Prostate gland (tissue), 2 donors: ENCODE results near the gene DNM3. TPM values are rescaled to one million over a fixed set of nuclear protein-coding genes. Genes with fewer than 3 reads are reported as not detected.
"Not testable (repeated sequence)": the region's sequence is repeated elsewhere in the genome, so short reads cannot be mapped to it uniquely, and the experiment has no call there.

Experiments
- DNase-seq: peaks from one replicate; pipeline ENCODE4 v3.0.0-alpha.2; 2019; ENCODE audit warnings: low spot score
- H3K27ac ChIP-seq, 2 donors: fragments of 200-600 bp; sonication (generic); 2 replicates each; pipeline ENCODE4 v1.5.1; 2017 to 2019
- H3K27me3 ChIP-seq: fragments of 200-600 bp; sonication (generic); replicated peaks from 2 replicates; pipeline ENCODE4 v1.5.1; 2019; ENCODE audit not compliant: insufficient read depth
- H3K36me3 ChIP-seq, 2 donors: fragments of 200-600 bp; sonication (generic); 1 replicate in 1 of 2; 2 replicates in 1 of 2; pipeline versions ENCODE4 v1.5.1 to v1.8.1; 2017 to 2019
- H3K4me1 ChIP-seq: fragments of 200-600 bp; sonication (generic); replicated peaks from 2 replicates; pipeline ENCODE4 v1.5.1; 2019
- H3K4me3 ChIP-seq, 2 donors: fragments of 200-600 bp; sonication (generic); 2 replicates each; pipeline ENCODE4 v1.5.1; 2017 to 2019
- H3K9me3 ChIP-seq: fragments of 200-600 bp; sonication (generic); 2 replicates; pipeline ENCODE4 v1.5.1; 2017
- CTCF ChIP-seq, 4 experiments: fragments of 200-600 bp in 2 of 4; fragments of 450-650 bp in 2 of 4; sonication (generic) in 2 of 4; IDR thresholded peaks; 1 replicate in 3 of 4; 2 replicates in 1 of 4; pipeline ENCODE4 v1.5.1; 2016 to 2019; ENCODE audit warnings: antibody characterized with exemption in 4 of 4, mild to moderate bottlenecking in 2 of 4, moderate library complexity in 2 of 4
- POLR2A ChIP-seq: fragments of 450-650 bp; IDR thresholded peaks from one replicate; pipeline ENCODE4 v1.6.1; 2016; ENCODE audit warnings: antibody characterized with exemption, mild to moderate bottlenecking
- POLR2AphosphoS5 ChIP-seq: sonication (generic); formaldehyde crosslinking; IDR thresholded peaks from one replicate; pipeline ENCODE4 v1.6.1; 2017; ENCODE audit warnings: antibody characterized with exemption
- WGBS: methylation state at CpG from one replicate; pipeline ENCODE4 v1.1.5; 2018; 5-methylcytosine and 5-hydroxymethylcytosine counted together
- intact Hi-C: fragments of 100-400 bp; cut with DNase I; formaldehyde crosslinking; loops from one replicate; pipeline ENCODE4 v1.14.2; 2022
- total RNA-seq, 2 donors: library from RNA; depleted of rRNA; stranded (reverse); fragments of >200 nt; gene quantifications; one replicate each; pipeline ENCODE4 v1.1.0, GENCODE V29; 2016

The DNM3 gene
- total RNA-seq, 2 donors from 2014 or later = 2.3 to 5.3 TPM

GRCh38 chr1:171796592-171796991, 44.7 kb upstream of the DNM3 start:
- Histone ChIP-seq H3K27ac (no peak overlapping the region), H3K36me3 (no peaks in the 10 kb centered on the region), H3K9me3 (no peaks in the 10 kb centered on the region), H3K27me3 (no peaks in the 10 kb centered on the region), H3K4me3 (no peak overlapping the region), H3K4me1 (no peaks in the 10 kb centered on the region)
- 49% methylated on average over 5 of the region's 5 CpGs for WGBS
- intact Hi-C loops = no loop called here
- TF ChIP-seq POLR2A (no peak), CTCF (IDR thresholded peaks at IDR 0.05) (no peak), POLR2AphosphoS5 (no peak)
- DNase-seq = no peak

GRCh38 chr1:171798311-171798710, 43.0 kb upstream of the DNM3 start:
- Histone ChIP-seq H3K9me3 (no peaks in the 10 kb centered on the region), H3K36me3 (no peaks in the 10 kb centered on the region), H3K27me3 (no peaks in the 10 kb centered on the region), H3K4me3 (no peak overlapping the region), H3K4me1 (no peaks in the 10 kb centered on the region), H3K27ac (no peak overlapping the region)
- WGBS = 88% methylated on average over 3 of the region's 3 CpGs
- intact Hi-C loops = no loop called here
- TF ChIP-seq POLR2AphosphoS5 (no peak), CTCF (IDR thresholded peaks at IDR 0.05) (no peak), POLR2A (no peak)
- DNase-seq = no peak

GRCh38 chr1:171798765-171799164, 42.5 kb upstream of the DNM3 start:
- 89% methylated on average over 3 of the region's 3 CpGs for WGBS
- no peak for DNase-seq
- no peaks in the 10 kb centered on the region for H3K27me3 ChIP-seq
- TF ChIP-seq POLR2A = no peak
- no peak for TF ChIP-seq POLR2AphosphoS5
- no peak for TF ChIP-seq CTCF (IDR thresholded peaks at IDR 0.05)
- no peak overlapping the region for H3K4me3 ChIP-seq
- no peaks in the 10 kb centered on the region for H3K9me3 ChIP-seq
- no peaks in the 10 kb centered on the region for H3K36me3 ChIP-seq
- intact Hi-C loops = no loop called here
- no peak overlapping the region for H3K27ac ChIP-seq
- H3K4me1 ChIP-seq = no peaks in the 10 kb centered on the region

- TF ChIP-seq POLR2AphosphoS5 = no peak
- TF ChIP-seq POLR2A = no peak
- no peak for TF ChIP-seq CTCF (IDR thresholded peaks at IDR 0.05)
- DNase-seq = no peak
- Histone ChIP-seq H3K4me3 (no peak overlapping the region), H3K9me3 (no peaks in the 10 kb centered on the region), H3K4me1 (no peaks in the 10 kb centered on the region), H3K27ac (no peak overlapping the region), H3K36me3 (no peaks in the 10 kb centered on the region), H3K27me3 (no peaks in the 10 kb centered on the region)
- intact Hi-C loops = no loop called here
- 25% methylated on average over 4 of the region's 4 CpGs for WGBS
These were observed 42.1 kb upstream of the DNM3 start for GRCh38 chr1:171799166-171799565.

- not testable (repeated sequence) for H3K4me3 ChIP-seq, H3K27ac ChIP-seq, H3K4me1 ChIP-seq, H3K36me3 ChIP-seq, H3K9me3 ChIP-seq, H3K27me3 ChIP-seq, DNase-seq
- 100% methylated on average over 2 of the region's 2 CpGs for WGBS
- intact Hi-C loops = loop anchor here (2.0 to 10.0 kb wide), 2 partner anchors 185 to 645 kb away; partner anchors contain the start of gene PIGC
These were observed 41.6 kb upstream of the DNM3 start for GRCh38 chr1:171799698-171800097.
